ENCODE results near the gene ITGB1BP1. TPM values are rescaled to one million over a fixed set of nuclear protein-coding genes. Genes with fewer than 3 reads are reported as not detected.

ITGB1BP1 gene
- total RNA-seq, 2 experiments from 2014 or later, result 54.0 to 102 TPM

DNA sequence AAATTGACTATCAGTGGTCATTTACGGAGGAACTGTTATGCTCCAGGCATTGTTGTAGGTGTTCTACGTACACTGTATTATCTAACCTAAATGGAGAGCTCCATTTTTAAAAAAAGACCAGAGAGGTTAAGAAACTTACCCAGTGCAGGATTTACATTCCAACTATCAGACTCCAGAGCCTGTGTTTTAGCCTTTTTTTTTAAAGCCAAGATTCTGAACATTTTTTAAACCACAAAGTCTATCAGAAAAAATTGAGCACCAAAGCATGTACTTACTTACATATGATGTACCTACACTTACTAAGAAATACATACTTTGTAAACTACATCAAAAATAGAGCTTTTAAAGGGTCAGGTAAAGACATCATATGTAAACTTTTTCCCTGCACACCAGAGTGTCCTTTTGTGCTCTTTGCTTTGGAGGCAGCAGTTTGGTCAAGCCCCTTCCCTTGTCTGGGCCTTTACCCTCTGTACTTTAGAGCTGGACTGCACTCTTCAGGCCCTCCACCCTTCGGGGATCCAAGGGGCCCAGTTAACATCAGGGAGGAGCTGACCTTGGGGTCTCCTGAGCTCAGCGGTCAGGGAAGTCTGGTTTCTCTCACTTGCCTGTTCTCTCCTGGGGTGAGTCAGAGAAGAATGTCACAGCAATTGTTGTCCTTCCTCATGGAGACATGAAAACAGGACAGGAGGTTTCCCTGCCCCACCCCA is 58.4 kb downstream of the ITGB1BP1 start:
- Histone ChIP-seq H3K79me2 (ENCODE audit: insufficient read depth, low read depth, low read length) (no peaks in the 10 kb centered on the region), H2AFZ (ENCODE audit: low read length) (no peak overlapping the region), H3K36me3 (ENCODE audit: insufficient read depth, low read length) (no peaks in the 10 kb centered on the region), H3K4me1 (ENCODE audit: insufficient read depth, low read length, poor library complexity, severe bottlenecking) (no peaks in the 10 kb centered on the region), H4K20me1 (ENCODE audit: insufficient read depth, low read length) (no peaks in the 10 kb centered on the region), H3K9me2 (ENCODE audit: insufficient read depth, low read length) (no peaks in the 10 kb centered on the region), H3K9me3 (ENCODE audit: low read length) (no peaks in the 10 kb centered on the region), H3K4me3 (ENCODE audit: low read depth, low read length, poor library complexity, severe bottlenecking) (no peak overlapping the region), H3K4me2 (ENCODE audit: low read length) (no peak overlapping the region), H3K27ac (ENCODE audit: low read depth, low read length, poor library complexity, severe bottlenecking) (no peak overlapping the region)
- CTCF ChIA-PET (ENCODE audit: unreplicated experiment), result interaction anchor here (0.9 kb wide), 1 partner anchor 22 kb away, joined by 4 read pairs; no protein-coding TSS in a partner anchor
- no peak for DNase-seq (ENCODE audit: low spot score)
- POLR2A ChIA-PET, result interaction anchor here (0.6 to 1.2 kb wide), 3 partner anchors 17 to 730 kb away, joined by 3 to 4 read pairs (median 3); no protein-coding TSS in a partner anchor
- intact Hi-C loops (cut with micrococcal nuclease; ENCODE audit: unreplicated experiment), result no loop called here
- BruUV-seq (replicated peaks), result no TSS peak
- TF ChIP-seq, protein P1, sequence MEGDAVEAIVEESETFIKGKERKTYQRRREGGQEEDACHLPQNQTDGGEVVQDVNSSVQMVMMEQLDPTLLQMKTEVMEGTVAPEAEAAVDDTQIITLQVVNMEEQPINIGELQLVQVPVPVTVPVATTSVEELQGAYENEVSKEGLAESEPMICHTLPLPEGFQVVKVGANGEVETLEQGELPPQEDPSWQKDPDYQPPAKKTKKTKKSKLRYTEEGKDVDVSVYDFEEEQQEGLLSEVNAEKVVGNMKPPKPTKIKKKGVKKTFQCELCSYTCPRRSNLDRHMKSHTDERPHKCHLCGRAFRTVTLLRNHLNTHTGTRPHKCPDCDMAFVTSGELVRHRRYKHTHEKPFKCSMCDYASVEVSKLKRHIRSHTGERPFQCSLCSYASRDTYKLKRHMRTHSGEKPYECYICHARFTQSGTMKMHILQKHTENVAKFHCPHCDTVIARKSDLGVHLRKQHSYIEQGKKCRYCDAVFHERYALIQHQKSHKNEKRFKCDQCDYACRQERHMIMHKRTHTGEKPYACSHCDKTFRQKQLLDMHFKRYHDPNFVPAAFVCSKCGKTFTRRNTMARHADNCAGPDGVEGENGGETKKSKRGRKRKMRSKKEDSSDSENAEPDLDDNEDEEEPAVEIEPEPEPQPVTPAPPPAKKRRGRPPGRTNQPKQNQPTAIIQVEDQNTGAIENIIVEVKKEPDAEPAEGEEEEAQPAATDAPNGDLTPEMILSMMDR (conservative IDR thresholded peaks at IDR 0.05; ENCODE audit: low read length), result no peak
- TF ChIP-seq EZH2phosphoT487 (IDR thresholded peaks at IDR 0.05; ENCODE audit: borderline replicate concordance, low read depth, low read length), result no peak

DNA sequence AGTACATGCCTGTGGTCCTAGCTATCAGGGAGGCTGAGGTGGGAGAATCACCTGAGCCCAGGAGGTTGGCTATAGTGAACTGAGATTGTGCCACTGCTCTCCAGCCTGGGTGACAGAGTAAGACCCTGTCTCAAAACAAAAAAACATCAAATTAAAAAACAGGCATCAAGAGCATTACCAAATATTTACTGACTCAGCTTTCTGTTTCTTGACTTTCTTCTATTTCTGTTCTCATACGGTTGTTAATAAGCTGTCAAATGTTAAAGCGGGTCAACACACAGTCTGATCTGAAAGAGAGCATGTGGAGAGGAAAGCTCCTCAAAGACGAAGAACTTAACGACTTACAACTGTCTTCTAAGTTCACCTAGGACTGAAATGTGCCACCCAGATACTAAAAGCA is 59.0 kb downstream of the ITGB1BP1 start:
- no TSS peak for BruUV-seq (replicated peaks)
- ChIA-PET POLR2A (interaction anchor here (0.6 to 0.7 kb wide), 2 partner anchors 21 to 731 kb away, joined by 3 to 4 read pairs; no protein-coding TSS in a partner anchor), CTCF (ENCODE audit: unreplicated experiment) (no interaction called here)
- no peaks in the 10 kb centered on the region for H3K9me3 ChIP-seq (ENCODE audit: low read length)
- TF ChIP-seq, protein P1 (conservative IDR thresholded peaks at IDR 0.05; ENCODE audit: low read length), result no peak
- no peak for TF ChIP-seq EZH2phosphoT487 (IDR thresholded peaks at IDR 0.05; ENCODE audit: borderline replicate concordance, low read depth, low read length)
- H2AFZ ChIP-seq (ENCODE audit: low read length), result no peak overlapping the region
- no peak overlapping the region for H3K4me2 ChIP-seq (ENCODE audit: low read length)
- no peaks in the 10 kb centered on the region for H3K36me3 ChIP-seq (ENCODE audit: insufficient read depth, low read length)
- H3K4me1 ChIP-seq (ENCODE audit: insufficient read depth, low read length, poor library complexity, severe bottlenecking), result no peaks in the 10 kb centered on the region
- H3K9me2 ChIP-seq (ENCODE audit: insufficient read depth, low read length), result no peaks in the 10 kb centered on the region
- no peaks in the 10 kb centered on the region for H4K20me1 ChIP-seq (ENCODE audit: insufficient read depth, low read length)
- intact Hi-C loops (cut with micrococcal nuclease; ENCODE audit: unreplicated experiment), result no loop called here
- no peak for DNase-seq (ENCODE audit: low spot score)
- no peaks in the 10 kb centered on the region for H3K79me2 ChIP-seq (ENCODE audit: insufficient read depth, low read depth, low read length)
- no peak overlapping the region for H3K27ac ChIP-seq (ENCODE audit: low read depth, low read length, poor library complexity, severe bottlenecking)
- H3K4me3 ChIP-seq (ENCODE audit: low read depth, low read length, poor library complexity, severe bottlenecking), result no peak overlapping the region

DNA sequence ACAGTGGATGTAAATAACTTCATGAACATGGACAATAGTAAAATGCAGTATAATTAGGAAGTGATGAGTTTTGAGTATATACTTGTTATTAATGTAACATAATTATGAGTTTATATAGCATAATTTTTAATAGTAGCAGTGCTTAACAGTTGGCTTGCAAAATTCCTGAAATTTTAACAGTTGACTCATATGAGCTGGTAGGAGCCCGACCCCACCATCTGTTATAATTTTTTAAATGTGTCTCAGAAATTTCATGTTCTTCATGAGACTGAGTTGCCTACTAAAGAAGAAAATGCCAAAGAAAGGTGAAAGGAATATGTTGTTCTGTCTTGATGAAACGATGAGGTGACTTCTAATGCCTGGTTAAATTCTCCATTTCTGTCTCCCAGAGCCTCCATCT is 62.6 kb downstream of the ITGB1BP1 start:
- Histone ChIP-seq H3K9me3 (ENCODE audit: low read length) (no peaks in the 10 kb centered on the region), H3K36me3 (ENCODE audit: insufficient read depth, low read length) (no peaks in the 10 kb centered on the region), H2AFZ (ENCODE audit: low read length) (no peak overlapping the region), H3K4me2 (ENCODE audit: low read length) (no peak overlapping the region), H3K79me2 (ENCODE audit: insufficient read depth, low read depth, low read length) (no peaks in the 10 kb centered on the region), H4K20me1 (ENCODE audit: insufficient read depth, low read length) (no peaks in the 10 kb centered on the region), H3K9me2 (ENCODE audit: insufficient read depth, low read length) (no peaks in the 10 kb centered on the region), H3K4me3 (ENCODE audit: low read depth, low read length, poor library complexity, severe bottlenecking) (no peak overlapping the region), H3K27ac (ENCODE audit: low read depth, low read length, poor library complexity, severe bottlenecking) (no peak overlapping the region), H3K4me1 (ENCODE audit: insufficient read depth, low read length, poor library complexity, severe bottlenecking) (peaks cover 5% of the 10 kb centered on the region)
- TF ChIP-seq, protein P1 (conservative IDR thresholded peaks at IDR 0.05; ENCODE audit: low read length), result no peak
- no peak for TF ChIP-seq EZH2phosphoT487 (IDR thresholded peaks at IDR 0.05; ENCODE audit: borderline replicate concordance, low read depth, low read length)
- DNase-seq (ENCODE audit: low spot score), result no peak
- POLR2A ChIA-PET, result no interaction called here
- CTCF ChIA-PET (ENCODE audit: unreplicated experiment), result no interaction called here
- BruUV-seq (replicated peaks), result no TSS peak
- intact Hi-C loops (cut with micrococcal nuclease; ENCODE audit: unreplicated experiment), result no loop called here

Measured in OCI-LY7 (cell line).